BLaER1 (cell line): ENCODE results near the gene PRG3.

Experiments used
- H3K27ac ChIP-seq: shearing (Covaris generic); formaldehyde crosslinking; 2 replicates; pipeline ENCODE4 v1.8.1; 2022
- H3K27me3 ChIP-seq: shearing (Covaris generic); formaldehyde crosslinking; 2 replicates; pipeline ENCODE4 v1.8.1; 2022
- H3K36me3 ChIP-seq: shearing (Covaris generic); formaldehyde crosslinking; 2 replicates; pipeline ENCODE4 v1.8.1; 2022
- H3K4me1 ChIP-seq: shearing (Covaris generic); formaldehyde crosslinking; 2 replicates; pipeline ENCODE4 v1.8.1; 2022
- H3K4me2 ChIP-seq: shearing (Covaris generic); formaldehyde crosslinking; 2 replicates; pipeline ENCODE4 v1.8.1; 2022
- H3K4me3 ChIP-seq: shearing (Covaris generic); formaldehyde crosslinking; 2 replicates; pipeline ENCODE4 v1.8.1; 2022
- H3K9ac ChIP-seq: shearing (Covaris generic); formaldehyde crosslinking; 2 replicates; pipeline ENCODE4 v1.8.1; 2022
- H3K9me3 ChIP-seq: shearing (Covaris generic); formaldehyde crosslinking; 2 replicates; pipeline ENCODE4 v1.8.1; 2022
- H4K20me1 ChIP-seq: shearing (Covaris generic); formaldehyde crosslinking; 2 replicates; pipeline ENCODE4 v1.8.1; 2022
- Cebpa-rat ChIP-seq: shearing (Covaris generic); IDR thresholded peaks from 2 replicates; pipeline ENCODE4 v1.8.1; 2022

PRG3 gene

GRCh38 chr11:57402188-57403002 is 21.4 kb upstream of the PRG3 start:
- Histone ChIP-seq H3K4me2 (no peak overlapping the region), H3K27me3 (no peaks in the 10 kb centered on the region), H3K4me3 (no peak overlapping the region), H3K9me3 (no peaks in the 10 kb centered on the region), H3K4me1 (peaks cover 22% of the 10 kb centered on the region), H3K9ac (no peak overlapping the region), H3K36me3 (peaks cover 48% of the 10 kb centered on the region), H3K27ac (no peak overlapping the region), H4K20me1 (peaks cover 14% of the 10 kb centered on the region)
- TF ChIP-seq Cebpa-rat: no peak

- no peak overlapping the region for H3K4me3 ChIP-seq
- no peak overlapping the region for H3K9ac ChIP-seq
- H3K4me2 ChIP-seq: no peak overlapping the region
- peaks cover 26% of the 10 kb centered on the region for H3K36me3 ChIP-seq
- no peaks in the 10 kb centered on the region for H3K9me3 ChIP-seq
- H4K20me1 ChIP-seq: no peaks in the 10 kb centered on the region
- no peak for TF ChIP-seq Cebpa-rat
- 0 out of 2 replicates have a peak, but pooled peaks cover 8% of the 10 kb centered on the region for H3K4me1 ChIP-seq
- no peaks in the 10 kb centered on the region for H3K27me3 ChIP-seq
- no peak overlapping the region for H3K27ac ChIP-seq
Observed at GRCh38 chr11:57399972-57400578, 19.1 kb upstream of the PRG3 start.

GRCh38 chr11:57399221-57399620 is 18.3 kb upstream of the PRG3 start:
- H3K4me1 ChIP-seq: 0 out of 2 replicates have a peak, but pooled peaks cover 8% of the 10 kb centered on the region
- peaks cover 18% of the 10 kb centered on the region for H3K36me3 ChIP-seq
- no peak overlapping the region for H3K4me2 ChIP-seq
- H3K9ac ChIP-seq: no peak overlapping the region
- no peaks in the 10 kb centered on the region for H4K20me1 ChIP-seq
- no peak overlapping the region for H3K4me3 ChIP-seq
- no peak overlapping the region for H3K27ac ChIP-seq
- H3K27me3 ChIP-seq: no peaks in the 10 kb centered on the region
- no peaks in the 10 kb centered on the region for H3K9me3 ChIP-seq
- TF ChIP-seq Cebpa-rat: no peak

GRCh38 chr11:57397394-57397990 is 16.5 kb upstream of the PRG3 start:
- Histone ChIP-seq H3K27me3 (no peaks in the 10 kb centered on the region), H3K9ac (no peak overlapping the region), H3K4me1 (0 out of 2 replicates have a peak, but pooled peaks cover 8% of the 10 kb centered on the region), H3K36me3 (peaks cover 8% of the 10 kb centered on the region; the same call in 1 of the 2 replicates), H3K4me2 (no peak overlapping the region), H4K20me1 (no peaks in the 10 kb centered on the region), H3K9me3 (no peaks in the 10 kb centered on the region), H3K4me3 (no peak overlapping the region), H3K27ac (no peak overlapping the region)
- no peak for TF ChIP-seq Cebpa-rat

- Histone ChIP-seq H3K27me3 (no peaks in the 10 kb centered on the region), H3K9me3 (no peaks in the 10 kb centered on the region), H3K36me3 (peaks cover 12% of the 10 kb centered on the region; the same call in 1 of the 2 replicates), H3K4me3 (no peak overlapping the region), H3K27ac (no peak overlapping the region), H3K9ac (no peak overlapping the region), H4K20me1 (no peaks in the 10 kb centered on the region), H3K4me2 (no peak overlapping the region), H3K4me1 (0 out of 2 replicates have a peak, but pooled peaks cover 8% of the 10 kb centered on the region)
- TF ChIP-seq Cebpa-rat: no peak
Observed at GRCh38 chr11:57396744-57397143, 15.8 kb upstream of the PRG3 start.

GRCh38 chr11:57395905-57396623 is 15.1 kb upstream of the PRG3 start:
- 0 out of 2 replicates have a peak, but pooled peaks cover 8% of the 10 kb centered on the region for H3K4me1 ChIP-seq
- H3K9ac ChIP-seq: no peak overlapping the region
- H3K27ac ChIP-seq: no peak overlapping the region
- peaks cover 12% of the 10 kb centered on the region; the same call in 1 of the 2 replicates for H3K36me3 ChIP-seq
- no peak for TF ChIP-seq Cebpa-rat
- no peaks in the 10 kb centered on the region for H3K27me3 ChIP-seq
- peak overlapping the region; percentile 25 for H3K4me2 ChIP-seq
- no peaks in the 10 kb centered on the region for H4K20me1 ChIP-seq
- no peaks in the 10 kb centered on the region for H3K9me3 ChIP-seq
- no peak overlapping the region for H3K4me3 ChIP-seq

- no peak overlapping the region for H3K4me3 ChIP-seq
- H3K4me1 ChIP-seq: 0 out of 2 replicates have a peak, but pooled peaks cover 8% of the 10 kb centered on the region
- no peak overlapping the region for H3K27ac ChIP-seq
- H4K20me1 ChIP-seq: no peaks in the 10 kb centered on the region
- TF ChIP-seq Cebpa-rat: no peak
- H3K4me2 ChIP-seq: no peak overlapping the region
- H3K9me3 ChIP-seq: no peaks in the 10 kb centered on the region
- H3K27me3 ChIP-seq: no peaks in the 10 kb centered on the region
- peaks cover 12% of the 10 kb centered on the region; the same call in 1 of the 2 replicates for H3K36me3 ChIP-seq
- H3K9ac ChIP-seq: no peak overlapping the region
Observed at GRCh38 chr11:57394203-57394965, 13.4 kb upstream of the PRG3 start.

GRCh38 chr11:57392763-57393105 is 11.8 kb upstream of the PRG3 start:
- no peak overlapping the region for H3K27ac ChIP-seq
- no peaks in the 10 kb centered on the region for H3K9me3 ChIP-seq
- no peak overlapping the region for H3K4me2 ChIP-seq
- 0 out of 2 replicates have a peak, but pooled peaks cover 8% of the 10 kb centered on the region for H3K4me1 ChIP-seq
- no peak overlapping the region for H3K4me3 ChIP-seq
- TF ChIP-seq Cebpa-rat: no peak
- no peak overlapping the region for H3K9ac ChIP-seq
- no peaks in the 10 kb centered on the region for H4K20me1 ChIP-seq
- no peaks in the 10 kb centered on the region for H3K27me3 ChIP-seq
- 0 out of 2 replicates have a peak, but pooled peaks cover 8% of the 10 kb centered on the region for H3K36me3 ChIP-seq
